ENCODE results near the gene FRMD4A. TPM values are rescaled to one million over a fixed set of nuclear protein-coding genes. Genes with fewer than 3 reads are reported as not detected.

FRMD4A gene
- total and polyA plus RNA-seq, 12 donors = 9.1 to 29.6 (median 14.6) TPM

- DNase-seq = peak; percentile 27 to 84 (median 56)
- no peaks in the 10 kb centered on the region for H3K27me3 ChIP-seq
- intact Hi-C loops (cut with DNase I) = no loop called here
- no peaks in the 10 kb centered on the region for H3K9me3 ChIP-seq (replicated peaks in 1 of 3)
- H3K36me3 ChIP-seq (replicated peaks in 1 of 2) = no peaks in the 10 kb centered on the region
- H3K4me3 ChIP-seq = no peak overlapping the region
- H3K4me1 ChIP-seq (replicated peaks in 1 of 2) = peaks cover 0 to 7% of the 10 kb centered on the region in 2 donors
- no peak for TF ChIP-seq POLR2A (IDR thresholded peaks at IDR 0.05)
- TF ChIP-seq, protein P1, sequence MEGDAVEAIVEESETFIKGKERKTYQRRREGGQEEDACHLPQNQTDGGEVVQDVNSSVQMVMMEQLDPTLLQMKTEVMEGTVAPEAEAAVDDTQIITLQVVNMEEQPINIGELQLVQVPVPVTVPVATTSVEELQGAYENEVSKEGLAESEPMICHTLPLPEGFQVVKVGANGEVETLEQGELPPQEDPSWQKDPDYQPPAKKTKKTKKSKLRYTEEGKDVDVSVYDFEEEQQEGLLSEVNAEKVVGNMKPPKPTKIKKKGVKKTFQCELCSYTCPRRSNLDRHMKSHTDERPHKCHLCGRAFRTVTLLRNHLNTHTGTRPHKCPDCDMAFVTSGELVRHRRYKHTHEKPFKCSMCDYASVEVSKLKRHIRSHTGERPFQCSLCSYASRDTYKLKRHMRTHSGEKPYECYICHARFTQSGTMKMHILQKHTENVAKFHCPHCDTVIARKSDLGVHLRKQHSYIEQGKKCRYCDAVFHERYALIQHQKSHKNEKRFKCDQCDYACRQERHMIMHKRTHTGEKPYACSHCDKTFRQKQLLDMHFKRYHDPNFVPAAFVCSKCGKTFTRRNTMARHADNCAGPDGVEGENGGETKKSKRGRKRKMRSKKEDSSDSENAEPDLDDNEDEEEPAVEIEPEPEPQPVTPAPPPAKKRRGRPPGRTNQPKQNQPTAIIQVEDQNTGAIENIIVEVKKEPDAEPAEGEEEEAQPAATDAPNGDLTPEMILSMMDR (IDR thresholded peaks at IDR 0.05) = no peak
- 41 to 57% (median 52%) methylated on average over 7 of the region's 7 CpGs for WGBS, 4 donors
- H3K27ac ChIP-seq = peak overlapping the region in 2 of 5 donors; percentile 20 to 36
Observed at GRCh38 chr10:13816195-13816925, 514.4 kb downstream of the FRMD4A start.

GRCh38 chr10:13815756-13816155 is 515.0 kb downstream of the FRMD4A start:
- intact Hi-C loops (cut with DNase I) = no loop called here
- Histone ChIP-seq H3K27me3 (no peaks in the 10 kb centered on the region), H3K27ac (peak overlapping the region in 1 of 5 donors; percentile 15), H3K9me3 (replicated peaks in 1 of 3) (no peaks in the 10 kb centered on the region), H3K36me3 (replicated peaks in 1 of 2) (no peaks in the 10 kb centered on the region), H3K4me3 (no peak overlapping the region), H3K4me1 (replicated peaks in 1 of 2) (peaks cover 0 to 7% of the 10 kb centered on the region in 2 donors)
- TF ChIP-seq, protein P1 (IDR thresholded peaks at IDR 0.05) = no peak
- TF ChIP-seq POLR2A (IDR thresholded peaks at IDR 0.05) = no peak
- DNase-seq = no peak

DNA sequence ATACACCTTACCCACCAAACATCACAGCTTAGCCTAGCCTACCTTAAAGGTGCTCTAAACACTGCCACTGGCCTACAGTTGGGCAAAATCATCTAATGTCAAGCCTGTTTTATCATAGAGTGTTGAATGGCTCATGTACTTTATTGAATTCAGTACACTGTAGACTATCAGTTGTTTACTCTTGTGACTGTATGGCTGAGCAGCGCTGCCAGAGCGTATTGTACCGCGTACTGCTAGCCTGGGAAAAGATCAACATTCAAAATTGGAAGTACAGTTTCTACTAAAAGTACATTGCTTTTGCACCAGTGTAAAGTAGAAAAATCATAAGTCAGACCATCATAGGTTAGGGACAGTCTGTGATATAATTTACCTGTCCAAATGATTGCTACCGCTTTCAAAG is 517.2 kb downstream of the FRMD4A start:
- H3K4me1 ChIP-seq (replicated peaks in 1 of 2) = peaks cover 0 to 7% of the 10 kb centered on the region in 2 donors
- no peak for DNase-seq
- TF ChIP-seq, protein P1 (IDR thresholded peaks at IDR 0.05) = no peak
- TF ChIP-seq POLR2A (IDR thresholded peaks at IDR 0.05) = no peak
- intact Hi-C loops (cut with DNase I) = no loop called here
- H3K27ac ChIP-seq = no peak overlapping the region
- H3K36me3 ChIP-seq (replicated peaks in 1 of 2) = no peaks in the 10 kb centered on the region
- 86 to 97% (median 90%) methylated on average over 5 of the region's 5 CpGs for WGBS, 4 donors
- no peaks in the 10 kb centered on the region for H3K27me3 ChIP-seq
- no peaks in the 10 kb centered on the region for H3K9me3 ChIP-seq (replicated peaks in 1 of 3)
- H3K4me3 ChIP-seq = no peak overlapping the region

DNA sequence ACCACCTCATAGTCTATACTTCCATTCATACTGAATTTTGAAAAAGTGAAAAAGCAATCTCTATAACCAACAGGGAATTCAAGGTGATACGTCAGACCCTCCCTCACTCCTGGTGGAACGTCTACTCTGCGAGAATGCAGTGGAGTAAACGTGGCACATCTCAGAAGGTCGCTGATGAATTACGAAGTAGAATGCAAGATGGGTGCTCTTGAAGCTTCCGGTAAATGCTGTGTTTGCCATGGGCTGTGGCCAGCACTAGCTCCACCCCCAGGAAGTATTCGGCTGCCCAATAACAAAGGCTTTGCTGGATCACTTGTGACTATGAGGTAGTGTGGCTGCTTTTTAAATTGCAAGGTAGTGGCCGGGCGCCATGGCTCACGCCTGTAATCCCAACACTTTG is 517.9 kb downstream of the FRMD4A start:
- 77 to 94% (median 90%) methylated on average over 11 of the region's 11 CpGs for WGBS, 4 donors

More for the DNA sequence above, 517.9 kb downstream of the FRMD4A start:
- Histone ChIP-seq H3K9me3 (replicated peaks in 1 of 3) (no peaks in the 10 kb centered on the region), H3K4me3 (no peak overlapping the region), H3K4me1 (replicated peaks in 1 of 2) (peaks cover 0 to 7% of the 10 kb centered on the region in 2 donors), H3K27ac (no peak overlapping the region), H3K36me3 (replicated peaks in 1 of 2) (no peaks in the 10 kb centered on the region), H3K27me3 (no peaks in the 10 kb centered on the region)
- intact Hi-C loops (cut with DNase I) = no loop called here
- DNase-seq = no peak
- no peak for TF ChIP-seq POLR2A (IDR thresholded peaks at IDR 0.05)
- TF ChIP-seq, protein P1 (IDR thresholded peaks at IDR 0.05) = no peak
